Measurements from ENCODE around the gene AP3S1. TPM values are rescaled to one million over a fixed set of nuclear protein-coding genes. Genes with fewer than 3 reads are reported as not detected.

AP3S1 gene
- total RNA-seq, 2 donors from 2014 or later = 32.0 to 163 TPM

- no peak for DNase-seq (ENCODE audit: low spot score)
- H3K4me1 ChIP-seq (replicated peaks) = no peaks in the 10 kb centered on the region
- H3K4me3 ChIP-seq = no peak overlapping the region
- intact Hi-C loops (cut with DNase I) = no loop called here
- no peaks in the 10 kb centered on the region for H3K36me3 ChIP-seq
- TF ChIP-seq POLR2A (IDR thresholded peaks at IDR 0.05) (no peak), POLR2AphosphoS5 (IDR thresholded peaks at IDR 0.05) (no peak), CTCF (IDR thresholded peaks at IDR 0.05) (peak in 2 of 4 experiments; percentile 7 to 31)
- 44% methylated on average over 1 of the region's 1 CpG for whole genome bisulfite sequencing
- no peaks in the 10 kb centered on the region for H3K9me3 ChIP-seq
- no peaks in the 10 kb centered on the region for H3K27me3 ChIP-seq (replicated peaks; ENCODE audit: insufficient read depth)
- H3K27ac ChIP-seq = no peak overlapping the region
Observed at GRCh38 chr5:115888027-115888426, 46.3 kb downstream of the AP3S1 start.

GRCh38 chr5:115892021-115892420 is 50.3 kb downstream of the AP3S1 start:
- no peak for TF ChIP-seq POLR2A (IDR thresholded peaks at IDR 0.05)
- TF ChIP-seq POLR2AphosphoS5 (IDR thresholded peaks at IDR 0.05) = no peak
- no peak for TF ChIP-seq CTCF (IDR thresholded peaks at IDR 0.05)
- WGBS = 100% methylated on average over 1 of the region's 1 CpG
- no peaks in the 10 kb centered on the region for H3K9me3 ChIP-seq
- H3K4me3 ChIP-seq = no peak overlapping the region
- DNase-seq (ENCODE audit: low spot score) = no peak
- no peaks in the 10 kb centered on the region for H3K36me3 ChIP-seq
- no peaks in the 10 kb centered on the region for H3K27me3 ChIP-seq (replicated peaks; ENCODE audit: insufficient read depth)
- no peak overlapping the region for H3K27ac ChIP-seq
- no peaks in the 10 kb centered on the region for H3K4me1 ChIP-seq (replicated peaks)
- intact Hi-C loops (cut with DNase I) = no loop called here

- Histone ChIP-seq H3K9me3 (no peaks in the 10 kb centered on the region), H3K4me1 (replicated peaks) (no peaks in the 10 kb centered on the region), H3K27ac (no peak overlapping the region), H3K4me3 (no peak overlapping the region), H3K27me3 (replicated peaks; ENCODE audit: insufficient read depth) (no peaks in the 10 kb centered on the region), H3K36me3 (no peaks in the 10 kb centered on the region)
- WGBS = 90% methylated on average over 3 of the region's 3 CpGs
- no peak for DNase-seq (ENCODE audit: low spot score)
- intact Hi-C loops (cut with DNase I) = no loop called here
- TF ChIP-seq CTCF (IDR thresholded peaks at IDR 0.05) = no peak
- no peak for TF ChIP-seq POLR2A (IDR thresholded peaks at IDR 0.05)
- TF ChIP-seq POLR2AphosphoS5 (IDR thresholded peaks at IDR 0.05) = no peak
Observed at GRCh38 chr5:115894342-115894741, 52.6 kb downstream of the AP3S1 start.

GRCh38 chr5:115895821-115896220 is 54.1 kb downstream of the AP3S1 start:
- no peaks in the 10 kb centered on the region for H3K9me3 ChIP-seq
- no peaks in the 10 kb centered on the region for H3K4me1 ChIP-seq (replicated peaks)
- TF ChIP-seq CTCF (IDR thresholded peaks at IDR 0.05) (no peak), POLR2AphosphoS5 (IDR thresholded peaks at IDR 0.05) (no peak), POLR2A (IDR thresholded peaks at IDR 0.05) (no peak)
- H3K27me3 ChIP-seq (replicated peaks; ENCODE audit: insufficient read depth) = no peaks in the 10 kb centered on the region
- H3K36me3 ChIP-seq = no peaks in the 10 kb centered on the region
- DNase-seq (ENCODE audit: low spot score) = no peak
- no peak overlapping the region for H3K27ac ChIP-seq
- 78% methylated on average over 3 of the region's 3 CpGs for WGBS
- no peak overlapping the region for H3K4me3 ChIP-seq
- intact Hi-C loops (cut with DNase I) = no loop called here

- H3K9me3 ChIP-seq = no peaks in the 10 kb centered on the region
- intact Hi-C loops (cut with DNase I) = no loop called here
- no peaks in the 10 kb centered on the region for H3K36me3 ChIP-seq
- 97% methylated on average over 1 of the region's 1 CpG for WGBS
- no peak for TF ChIP-seq CTCF (IDR thresholded peaks at IDR 0.05)
- no peak for TF ChIP-seq POLR2AphosphoS5 (IDR thresholded peaks at IDR 0.05)
- TF ChIP-seq POLR2A (IDR thresholded peaks at IDR 0.05) = no peak
- no peak overlapping the region for H3K4me3 ChIP-seq
- H3K27ac ChIP-seq = no peak overlapping the region
- no peaks in the 10 kb centered on the region for H3K4me1 ChIP-seq (replicated peaks)
- H3K27me3 ChIP-seq (replicated peaks; ENCODE audit: insufficient read depth) = no peaks in the 10 kb centered on the region
- DNase-seq (ENCODE audit: low spot score) = no peak
Observed at GRCh38 chr5:115898656-115899055, 56.9 kb downstream of the AP3S1 start.
